ENCODE data around the gene PDS5A. TPM values are rescaled to one million over a fixed set of nuclear protein-coding genes. Genes with fewer than 3 reads are reported as not detected.

Gene PDS5A
- total RNA-seq, 1 experiment from 2014 or later, result 78.8 TPM

GRCh38 chr4:39922399-39922798, 55.3 kb downstream of the PDS5A start:
- Mint-ChIP-seq H3K27ac (ENCODE audit: unreplicated experiment) (no peak overlapping the region), H3K9me3 (ENCODE audit: unreplicated experiment) (no peaks in the 10 kb centered on the region), H3K36me3 (ENCODE audit: insufficient read depth, unreplicated experiment) (peaks cover 26% of the 10 kb centered on the region), H3K4me3 (ENCODE audit: unreplicated experiment) (no peak overlapping the region), H3K4me1 (ENCODE audit: low read depth, unreplicated experiment) (peaks cover 14% of the 10 kb centered on the region), H3K27me3 (ENCODE audit: insufficient read depth, unreplicated experiment) (no peaks in the 10 kb centered on the region)
- CTCF ChIA-PET, result no interaction called here
- BruUV-seq (replicated peaks), result no TSS peak
- POLR2A ChIA-PET, result no interaction called here
- no peaks in the 10 kb centered on the region for H3K27me3 ChIP-seq (replicated peaks; ENCODE audit: control insufficient read depth, insufficient read depth, low read length)
- no peak for TF ChIP-seq CTCF (IDR thresholded peaks at IDR 0.05; ENCODE audit: insufficient read depth in 1 of 2, low read depth in 1 of 2, low read length in 1 of 2, severe bottlenecking in 1 of 2, unreplicated experiment in 1 of 2)
- H3K4me3 ChIP-seq (ENCODE audit: low read depth, low read length), result no peak overlapping the region
- no peak for DNase-seq
- intact Hi-C loops (cut with micrococcal nuclease; ENCODE audit: unreplicated experiment), result no loop called here
- no peaks in the 10 kb centered on the region for H3K9me3 ChIP-seq
- peaks cover 9% of the 10 kb centered on the region; the same call in 1 of the 2 replicates for H3K4me1 ChIP-seq
- H3K36me3 ChIP-seq (ENCODE audit: control insufficient read depth, insufficient read depth, low read length), result no peaks in the 10 kb centered on the region

GRCh38 chr4:39913471-39913870, 64.2 kb downstream of the PDS5A start:
- Mint-ChIP-seq H3K4me3 (ENCODE audit: unreplicated experiment) (no peak overlapping the region), H3K4me1 (ENCODE audit: low read depth, unreplicated experiment) (no peaks in the 10 kb centered on the region), H3K36me3 (ENCODE audit: insufficient read depth, unreplicated experiment) (peaks cover 49% of the 10 kb centered on the region), H3K27me3 (ENCODE audit: insufficient read depth, unreplicated experiment) (no peaks in the 10 kb centered on the region), H3K9me3 (ENCODE audit: unreplicated experiment) (no peaks in the 10 kb centered on the region), H3K27ac (ENCODE audit: unreplicated experiment) (no peak overlapping the region)
- no peaks in the 10 kb centered on the region for H3K9me3 ChIP-seq
- H3K4me1 ChIP-seq, result no peaks in the 10 kb centered on the region
- POLR2A ChIA-PET, result interaction anchor here (0.6 kb wide), 1 partner anchor 593 kb away, joined by 6 read pairs; no protein-coding TSS in a partner anchor
- no peak for DNase-seq
- no peaks in the 10 kb centered on the region for H3K36me3 ChIP-seq (ENCODE audit: control insufficient read depth, insufficient read depth, low read length)
- H3K4me3 ChIP-seq (ENCODE audit: low read depth, low read length), result no peak overlapping the region
- TF ChIP-seq CTCF (IDR thresholded peaks at IDR 0.05; ENCODE audit: insufficient read depth in 1 of 2, low read depth in 1 of 2, low read length in 1 of 2, severe bottlenecking in 1 of 2, unreplicated experiment in 1 of 2), result no peak
- no TSS peak for BruUV-seq (replicated peaks)
- CTCF ChIA-PET, result no interaction called here
- no peaks in the 10 kb centered on the region for H3K27me3 ChIP-seq (replicated peaks; ENCODE audit: control insufficient read depth, insufficient read depth, low read length)
- intact Hi-C loops (cut with micrococcal nuclease; ENCODE audit: unreplicated experiment), result no loop called here

GRCh38 chr4:39910064-39910463, 67.6 kb downstream of the PDS5A start:
- no peaks in the 10 kb centered on the region for H3K27me3 ChIP-seq (replicated peaks; ENCODE audit: control insufficient read depth, insufficient read depth, low read length)
- POLR2A ChIA-PET, result no interaction called here
- H3K4me3 Mint-ChIP-seq (ENCODE audit: unreplicated experiment), result no peak overlapping the region
- H3K36me3 ChIP-seq (ENCODE audit: control insufficient read depth, insufficient read depth, low read length), result no peaks in the 10 kb centered on the region
- peaks cover 50% of the 10 kb centered on the region for H3K36me3 Mint-ChIP-seq (ENCODE audit: insufficient read depth, unreplicated experiment)
- no TSS peak for BruUV-seq (replicated peaks)
- no peaks in the 10 kb centered on the region for H3K27me3 Mint-ChIP-seq (ENCODE audit: insufficient read depth, unreplicated experiment)
- intact Hi-C loops (cut with micrococcal nuclease; ENCODE audit: unreplicated experiment), result no loop called here
- no peaks in the 10 kb centered on the region for H3K4me1 ChIP-seq
- no peak for TF ChIP-seq CTCF (IDR thresholded peaks at IDR 0.05; ENCODE audit: insufficient read depth in 1 of 2, low read depth in 1 of 2, low read length in 1 of 2, severe bottlenecking in 1 of 2, unreplicated experiment in 1 of 2)
- CTCF ChIA-PET, result interaction anchor here (0.6 kb wide), 1 partner anchor 8 kb away, joined by 4 read pairs; no protein-coding TSS in a partner anchor
- peaks cover 14% of the 10 kb centered on the region for H3K4me1 Mint-ChIP-seq (ENCODE audit: low read depth, unreplicated experiment)
- no peak overlapping the region for H3K4me3 ChIP-seq (ENCODE audit: low read depth, low read length)
- DNase-seq, result no peak
- H3K27ac Mint-ChIP-seq (ENCODE audit: unreplicated experiment), result no peak overlapping the region
- H3K9me3 ChIP-seq, result no peaks in the 10 kb centered on the region
- no peaks in the 10 kb centered on the region for H3K9me3 Mint-ChIP-seq (ENCODE audit: unreplicated experiment)
